Measurements from ENCODE around the gene GPR142. TPM values are rescaled to one million over a fixed set of nuclear protein-coding genes. Genes with fewer than 3 reads are reported as not detected.

Gene GPR142
- total RNA-seq, 1 donor from 2014 or later: 20.7 TPM

DNA sequence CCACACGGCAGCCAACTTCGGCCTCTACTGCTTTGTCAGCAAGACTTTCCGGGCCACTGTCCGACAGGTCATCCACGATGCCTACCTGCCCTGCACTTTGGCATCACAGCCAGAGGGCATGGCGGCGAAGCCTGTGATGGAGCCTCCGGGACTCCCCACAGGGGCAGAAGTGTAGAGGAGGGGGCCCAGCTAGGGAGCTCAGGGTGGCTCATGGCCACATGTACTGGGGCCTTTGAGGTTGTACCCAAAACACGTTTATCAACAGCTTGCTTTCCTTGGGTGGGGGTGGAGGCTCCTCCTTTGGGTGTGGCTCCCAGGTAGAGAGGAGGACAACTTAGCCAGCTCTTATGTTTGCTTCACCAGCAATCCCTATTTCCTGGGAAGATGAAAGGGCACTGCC, 5.1 kb downstream of the GPR142 start:
- no peak for DNase-seq
- H3K27ac Mint-ChIP-seq (ENCODE audit: unreplicated experiment): peak overlapping the region; percentile 100
- H3K27me3 Mint-ChIP-seq (ENCODE audit: unreplicated experiment): peaks cover 26% of the 10 kb centered on the region

DNA sequence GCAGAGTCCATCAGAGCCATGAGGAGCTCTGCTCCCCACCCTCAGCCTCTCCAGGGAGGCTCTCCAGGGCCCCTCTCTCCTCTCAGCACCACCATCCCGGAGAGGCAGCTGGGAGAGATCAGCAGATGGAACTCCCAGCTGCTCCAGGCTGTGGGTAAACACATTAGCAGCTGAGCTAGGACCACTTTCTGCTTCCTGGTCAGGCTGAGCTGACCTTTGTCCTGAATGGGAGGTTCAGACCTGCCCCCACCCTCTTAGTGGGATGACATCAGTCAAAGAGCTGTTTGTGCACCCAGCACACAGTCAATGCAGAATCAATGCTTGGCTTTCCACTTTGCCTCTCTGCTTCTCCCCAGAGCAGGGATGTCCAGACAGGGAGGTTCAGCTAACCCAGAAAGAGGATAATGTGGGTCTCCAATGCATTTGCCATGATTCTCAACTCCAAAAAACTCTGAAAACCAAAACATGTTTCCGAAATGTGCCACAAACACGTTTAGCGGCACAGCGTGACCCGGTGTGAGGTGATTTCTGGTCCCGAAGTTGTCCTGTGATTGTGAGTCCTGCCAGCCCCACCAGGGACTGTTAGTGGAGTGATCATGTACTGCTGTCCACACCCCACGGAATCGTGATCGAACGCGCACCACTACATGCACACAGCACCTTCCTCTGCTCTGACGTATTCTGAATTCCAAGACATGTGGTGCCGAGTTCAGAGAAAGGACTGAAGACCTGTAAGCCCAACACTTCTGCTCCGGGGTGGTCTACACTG, 6.7 kb downstream of the GPR142 start:
- Mint-ChIP-seq H3K27ac (ENCODE audit: unreplicated experiment) (peak overlapping the region; percentile 100), H3K27me3 (ENCODE audit: unreplicated experiment) (peaks cover 24% of the 10 kb centered on the region), H3K4me1 (ENCODE audit: low read depth, unreplicated experiment) (peaks cover 35% of the 10 kb centered on the region), H3K4me3 (ENCODE audit: unreplicated experiment) (peak overlapping the region; percentile 67), H3K36me3 (ENCODE audit: unreplicated experiment) (no peaks in the 10 kb centered on the region), H3K9me3 (ENCODE audit: unreplicated experiment) (peaks cover 15% of the 10 kb centered on the region)
- DNase-seq: peak; percentile 87
- TF ChIP-seq, protein P1, sequence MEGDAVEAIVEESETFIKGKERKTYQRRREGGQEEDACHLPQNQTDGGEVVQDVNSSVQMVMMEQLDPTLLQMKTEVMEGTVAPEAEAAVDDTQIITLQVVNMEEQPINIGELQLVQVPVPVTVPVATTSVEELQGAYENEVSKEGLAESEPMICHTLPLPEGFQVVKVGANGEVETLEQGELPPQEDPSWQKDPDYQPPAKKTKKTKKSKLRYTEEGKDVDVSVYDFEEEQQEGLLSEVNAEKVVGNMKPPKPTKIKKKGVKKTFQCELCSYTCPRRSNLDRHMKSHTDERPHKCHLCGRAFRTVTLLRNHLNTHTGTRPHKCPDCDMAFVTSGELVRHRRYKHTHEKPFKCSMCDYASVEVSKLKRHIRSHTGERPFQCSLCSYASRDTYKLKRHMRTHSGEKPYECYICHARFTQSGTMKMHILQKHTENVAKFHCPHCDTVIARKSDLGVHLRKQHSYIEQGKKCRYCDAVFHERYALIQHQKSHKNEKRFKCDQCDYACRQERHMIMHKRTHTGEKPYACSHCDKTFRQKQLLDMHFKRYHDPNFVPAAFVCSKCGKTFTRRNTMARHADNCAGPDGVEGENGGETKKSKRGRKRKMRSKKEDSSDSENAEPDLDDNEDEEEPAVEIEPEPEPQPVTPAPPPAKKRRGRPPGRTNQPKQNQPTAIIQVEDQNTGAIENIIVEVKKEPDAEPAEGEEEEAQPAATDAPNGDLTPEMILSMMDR (IDR thresholded peaks at IDR 0.05; ENCODE audit: partially characterized antibody, unreplicated experiment): peak; percentile 23

More for the DNA sequence above, 5.1 kb downstream of the GPR142 start:
- Mint-ChIP-seq H3K4me1 (ENCODE audit: low read depth, unreplicated experiment) (peaks cover 40% of the 10 kb centered on the region), H3K4me3 (ENCODE audit: unreplicated experiment) (peak overlapping the region; percentile 43), H3K9me3 (ENCODE audit: unreplicated experiment) (peaks cover 15% of the 10 kb centered on the region), H3K36me3 (ENCODE audit: unreplicated experiment) (no peaks in the 10 kb centered on the region)
- TF ChIP-seq, protein P1 (IDR thresholded peaks at IDR 0.05; ENCODE audit: partially characterized antibody, unreplicated experiment): no peak

DNA sequence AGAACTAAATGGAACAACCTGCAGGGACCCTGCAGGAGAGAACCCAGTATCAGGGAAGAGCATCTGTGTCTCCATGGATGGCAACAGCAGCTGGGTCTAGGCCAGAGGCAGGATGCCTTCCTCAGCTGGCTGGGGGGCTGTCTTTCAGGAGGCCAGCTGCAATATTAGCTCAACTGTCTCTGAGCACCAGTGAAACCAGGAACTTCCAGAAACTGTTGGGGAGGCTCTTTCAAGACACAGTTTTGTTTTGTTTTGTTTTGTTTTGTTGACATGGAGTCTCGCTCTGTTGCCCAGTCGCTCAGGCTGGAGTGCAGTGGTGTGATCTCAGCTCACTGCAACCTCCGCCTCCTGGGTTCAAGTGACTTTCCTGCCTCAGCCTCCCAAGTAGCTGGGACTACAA, 7.6 kb downstream of the GPR142 start:
- H3K27ac Mint-ChIP-seq (ENCODE audit: unreplicated experiment): peak overlapping the region; percentile 100
- no peak for DNase-seq
- TF ChIP-seq, protein P1 (IDR thresholded peaks at IDR 0.05; ENCODE audit: partially characterized antibody, unreplicated experiment): no peak
- no peaks in the 10 kb centered on the region for H3K36me3 Mint-ChIP-seq (ENCODE audit: unreplicated experiment)
- peaks cover 21% of the 10 kb centered on the region for H3K27me3 Mint-ChIP-seq (ENCODE audit: unreplicated experiment)
- H3K4me1 Mint-ChIP-seq (ENCODE audit: low read depth, unreplicated experiment): peaks cover 28% of the 10 kb centered on the region
- peak overlapping the region; percentile 67 for H3K4me3 Mint-ChIP-seq (ENCODE audit: unreplicated experiment)
- H3K9me3 Mint-ChIP-seq (ENCODE audit: unreplicated experiment): peaks cover 15% of the 10 kb centered on the region

DNA sequence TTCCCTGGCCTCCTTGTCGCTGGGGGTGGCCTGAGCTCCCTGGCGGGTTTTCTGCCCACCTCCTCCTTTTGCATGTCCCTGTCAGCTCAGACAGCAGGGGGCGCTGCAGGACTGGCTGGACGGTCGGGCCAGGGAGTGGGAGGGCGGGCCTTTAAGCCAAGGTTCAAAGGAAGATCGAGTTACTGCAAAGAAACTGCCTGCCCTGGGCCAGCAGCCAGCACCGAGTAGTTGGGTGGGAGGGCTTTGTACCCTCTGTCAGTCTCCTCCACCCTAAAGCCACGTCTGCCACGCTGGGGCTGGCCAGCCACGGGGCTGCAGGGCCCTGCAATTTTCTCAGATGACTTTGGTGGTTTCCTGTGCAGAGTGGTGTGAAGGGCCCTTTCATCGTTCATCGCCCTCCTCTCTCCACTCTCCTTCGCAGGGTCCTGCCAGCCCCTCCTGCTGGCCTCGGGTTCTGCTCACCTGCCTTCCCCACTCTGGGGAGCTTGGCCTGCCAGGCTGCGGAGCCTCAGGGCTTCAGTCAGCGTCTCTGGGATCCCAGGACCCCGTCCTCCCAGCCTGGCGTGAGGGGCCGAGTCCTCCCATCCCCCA, 12.3 kb downstream of the GPR142 start:
- peaks cover 4% of the 10 kb centered on the region for H3K9me3 Mint-ChIP-seq (ENCODE audit: unreplicated experiment)
- H3K27me3 Mint-ChIP-seq (ENCODE audit: unreplicated experiment): peaks cover 2% of the 10 kb centered on the region
- H3K36me3 Mint-ChIP-seq (ENCODE audit: unreplicated experiment): no peaks in the 10 kb centered on the region
- no peak overlapping the region for H3K27ac Mint-ChIP-seq (ENCODE audit: unreplicated experiment)
- no peak overlapping the region for H3K4me3 Mint-ChIP-seq (ENCODE audit: unreplicated experiment)
- peaks cover 19% of the 10 kb centered on the region for H3K4me1 Mint-ChIP-seq (ENCODE audit: low read depth, unreplicated experiment)
- TF ChIP-seq, protein P1 (IDR thresholded peaks at IDR 0.05; ENCODE audit: partially characterized antibody, unreplicated experiment): peak; percentile 98
- peak; percentile 99 for DNase-seq
